GM12878 (cell line): ENCODE results near the gene PHC1. TPM values are rescaled to one million over a fixed set of nuclear protein-coding genes. Genes with fewer than 3 reads are reported as not detected.

ENCODE experiments used
- ATF3 ChIP-seq: IDR thresholded peaks from 2 replicates; pipeline ENCODE4 v1.6.1; 2011; ENCODE audit warnings: low read depth, mild to moderate bottlenecking, low read length, moderate library complexity, borderline replicate concordance; ENCODE audit errors: extremely low read depth
- CBFB ChIP-seq: IDR thresholded peaks from 2 replicates; pipeline ENCODE4 v1.6.1; 2016; ENCODE audit warnings: antibody characterized with exemption, low read depth
- CEBPB ChIP-seq, 2 experiments: fragments of 150-350 bp in 1 of 2; IDR thresholded peaks; 2 replicates each; pipeline ENCODE4 v1.6.1; 2012 to 2014; ENCODE audit warnings: low read depth in 2 of 2, low read length in 2 of 2, borderline replicate concordance in 1 of 2, inconsistent platforms in 1 of 2
- EZH2 ChIP-seq: IDR thresholded peaks from 2 replicates; pipeline ENCODE4 v1.6.1; 2012; ENCODE audit warnings: low read depth, mild to moderate bottlenecking, control low read depth, inconsistent platforms, low read length, borderline replicate concordance; ENCODE audit not compliant: control insufficient read depth
- FOXM1 ChIP-seq: IDR thresholded peaks from 2 replicates; pipeline ENCODE4 v1.6.1; 2012; ENCODE audit warnings: low read depth, mild to moderate bottlenecking, inconsistent platforms, low read length, moderate library complexity
- HDGF ChIP-seq: fragments of 450-650 bp; IDR thresholded peaks from 2 replicates; pipeline ENCODE4 v1.6.1; 2016; ENCODE audit warnings: antibody characterized with exemption
- IRF4 ChIP-seq: IDR thresholded peaks from 2 replicates; pipeline ENCODE4 v1.6.1; 2011; ENCODE audit warnings: low read depth, low read length
- LARP7 ChIP-seq: fragments of 450-650 bp; IDR thresholded peaks from 2 replicates; pipeline ENCODE4 v1.6.1; 2017; ENCODE audit warnings: mild to moderate bottlenecking
- PAX5 ChIP-seq: IDR thresholded peaks from 2 replicates; pipeline ENCODE4 v1.6.1; 2011; ENCODE audit warnings: low read depth, low read length, borderline replicate concordance
- SIN3A ChIP-seq: IDR thresholded peaks from 2 replicates; pipeline ENCODE4 v1.6.1; 2012; ENCODE audit warnings: low read depth, low read length, improper control_type of control experiment
- SMARCA5 ChIP-seq: fragments of 450-650 bp; IDR thresholded peaks from 2 replicates; pipeline ENCODE4 v1.6.1; 2017; ENCODE audit warnings: mild to moderate bottlenecking
- SPI1 ChIP-seq: IDR thresholded peaks from 2 replicates; pipeline ENCODE4 v1.6.1; 2011; ENCODE audit warnings: low read depth, mild to moderate bottlenecking, low read length, moderate library complexity, borderline replicate concordance; ENCODE audit not compliant: insufficient read depth
- ZSCAN29 ChIP-seq: fragments of 450-650 bp; IDR thresholded peaks from 2 replicates; pipeline ENCODE4 v1.6.1; 2017; ENCODE audit warnings: mild to moderate bottlenecking, moderate library complexity
- polyA plus RNA-seq, 11 experiments: library from polyadenylated mRNA; depleted of rRNA in 4 of 11; unstranded in 6 of 11; stranded (reverse) in 5 of 11; fragments of >200 nt; fragmentation: Nextera tagmentation in 4 of 11; fragmentation: Illumina TruSeq in 1 of 11; extraction: Ambion mirVana in 4 of 11; extraction: Trizol in 1 of 11; gene quantifications; 1 replicate in 1 of 11; 2 replicates in 10 of 11; pipeline versions ENCODE4 v1.2.1 to v1.2.3, GENCODE V29; 2011 to 2016; ENCODE audit warnings: inconsistent platforms in 2 of 11, missing spikeins in 2 of 11, low read depth in 1 of 11
- total RNA-seq, 4 experiments: library from RNA; depleted of rRNA in 3 of 4; stranded (reverse); fragments of >200 nt in 3 of 4; fragmentation: Illumina TruSeq in 1 of 4; extraction: Trizol in 1 of 4; gene quantifications; 2 replicates each; pipeline versions ENCODE4 v1.2.1 to v1.2.3, GENCODE V29; 2013 to 2021
- TF ChIP-seq, protein P1 (sequence below): IDR thresholded peaks from 2 replicates; pipeline ENCODE4 v1.6.1; 2011; ENCODE audit warnings: low read depth, low read length, improper control_type of control experiment, borderline replicate concordance
- TF ChIP-seq, protein P2 (sequence below): IDR thresholded peaks from 2 replicates; pipeline ENCODE4 v1.6.1; 2011; ENCODE audit warnings: borderline replicate concordance, low read depth, mild to moderate bottlenecking, moderate library complexity, low read length; ENCODE audit not compliant: insufficient read depth, poor library complexity, severe bottlenecking
- TF ChIP-seq, protein P3 (sequence below): fragments of 450-650 bp; IDR thresholded peaks from 2 replicates; pipeline ENCODE4 v1.6.1; 2017; ENCODE audit warnings: borderline replicate concordance
- TF ChIP-seq, protein P4 (sequence below): fragments of 150-350 bp; IDR thresholded peaks from 2 replicates; pipeline ENCODE4 v1.6.1; 2016; ENCODE audit warnings: low read depth, low read length
- TF ChIP-seq, protein P5 (sequence below): fragments of 450-650 bp; IDR thresholded peaks from 2 replicates; pipeline ENCODE4 v1.6.1; 2017; ENCODE audit warnings: low read depth, mild to moderate bottlenecking, moderate library complexity
- TF ChIP-seq, protein P6 (sequence below): fragments of 150-350 bp; IDR thresholded peaks from 2 replicates; pipeline ENCODE4 v1.6.1; 2014; ENCODE audit warnings: mild to moderate bottlenecking, low read depth, low read length

The PHC1 gene
- total and polyA plus RNA-seq, 10 of the 15 experiments (the other 5 are each of a cell fraction or from before 2014, with no cell fraction given), result 0.50 to 16.3 (median 2.1) TPM

DNA sequence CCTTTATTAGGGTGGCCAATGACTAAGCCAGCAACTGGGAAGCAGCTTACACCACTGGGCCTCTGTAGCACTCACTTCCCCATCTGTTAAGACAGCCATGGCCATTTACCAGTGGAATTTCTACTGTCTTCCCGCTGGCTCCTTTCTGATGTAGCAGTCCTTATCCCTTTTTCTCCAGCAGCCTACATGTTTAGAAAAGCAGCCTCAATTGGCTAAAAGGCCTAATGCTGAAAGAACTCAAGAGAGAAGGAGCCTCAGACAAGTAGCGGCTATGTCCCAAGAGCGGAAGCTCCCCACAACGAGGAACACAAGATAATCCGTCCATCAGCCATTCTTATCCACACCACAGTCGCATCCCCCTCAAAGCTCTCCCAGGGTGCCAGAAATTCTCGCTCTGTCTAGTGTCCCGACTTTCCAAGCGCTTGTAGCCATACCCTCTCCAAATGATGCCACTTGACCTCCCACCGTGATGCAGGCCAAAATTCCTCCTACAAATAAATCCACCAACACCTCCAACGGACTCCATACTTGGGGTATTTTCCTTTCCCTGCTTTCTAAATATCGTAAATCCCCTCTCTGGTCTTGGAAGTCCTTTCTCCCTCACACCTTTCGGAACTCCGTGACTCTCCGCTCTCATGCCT lies 34.5 kb downstream of the PHC1 start (continued):
- TF ChIP-seq, protein P1, sequence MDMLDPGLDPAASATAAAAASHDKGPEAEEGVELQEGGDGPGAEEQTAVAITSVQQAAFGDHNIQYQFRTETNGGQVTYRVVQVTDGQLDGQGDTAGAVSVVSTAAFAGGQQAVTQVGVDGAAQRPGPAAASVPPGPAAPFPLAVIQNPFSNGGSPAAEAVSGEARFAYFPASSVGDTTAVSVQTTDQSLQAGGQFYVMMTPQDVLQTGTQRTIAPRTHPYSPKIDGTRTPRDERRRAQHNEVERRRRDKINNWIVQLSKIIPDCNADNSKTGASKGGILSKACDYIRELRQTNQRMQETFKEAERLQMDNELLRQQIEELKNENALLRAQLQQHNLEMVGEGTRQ, result no peak
- TF ChIP-seq, protein P2, sequence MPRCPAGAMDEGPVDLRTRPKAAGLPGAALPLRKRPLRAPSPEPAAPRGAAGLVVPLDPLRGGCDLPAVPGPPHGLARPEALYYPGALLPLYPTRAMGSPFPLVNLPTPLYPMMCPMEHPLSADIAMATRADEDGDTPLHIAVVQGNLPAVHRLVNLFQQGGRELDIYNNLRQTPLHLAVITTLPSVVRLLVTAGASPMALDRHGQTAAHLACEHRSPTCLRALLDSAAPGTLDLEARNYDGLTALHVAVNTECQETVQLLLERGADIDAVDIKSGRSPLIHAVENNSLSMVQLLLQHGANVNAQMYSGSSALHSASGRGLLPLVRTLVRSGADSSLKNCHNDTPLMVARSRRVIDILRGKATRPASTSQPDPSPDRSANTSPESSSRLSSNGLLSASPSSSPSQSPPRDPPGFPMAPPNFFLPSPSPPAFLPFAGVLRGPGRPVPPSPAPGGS, result no peak
- TF ChIP-seq IRF4 (no peak), FOXM1 (no peak), EZH2 (no peak), LARP7 (0 out of 2 replicates have a peak, but pooled peaks have one; percentile 6), PAX5 (no peak), CEBPB (IDR thresholded peaks at IDR 0.05; ENCODE audit: borderline replicate concordance in 1 of 2, low read depth in 2 of 2, low read length in 2 of 2) (no peak), SPI1 (peak; percentile 65), SIN3A (no peak), HDGF (no peak), ATF3 (no peak), SMARCA5 (no peak), CBFB (0 out of 2 replicates have a peak, but pooled peaks have one; percentile 32), ZSCAN29 (no peak)
- TF ChIP-seq, protein P3, sequence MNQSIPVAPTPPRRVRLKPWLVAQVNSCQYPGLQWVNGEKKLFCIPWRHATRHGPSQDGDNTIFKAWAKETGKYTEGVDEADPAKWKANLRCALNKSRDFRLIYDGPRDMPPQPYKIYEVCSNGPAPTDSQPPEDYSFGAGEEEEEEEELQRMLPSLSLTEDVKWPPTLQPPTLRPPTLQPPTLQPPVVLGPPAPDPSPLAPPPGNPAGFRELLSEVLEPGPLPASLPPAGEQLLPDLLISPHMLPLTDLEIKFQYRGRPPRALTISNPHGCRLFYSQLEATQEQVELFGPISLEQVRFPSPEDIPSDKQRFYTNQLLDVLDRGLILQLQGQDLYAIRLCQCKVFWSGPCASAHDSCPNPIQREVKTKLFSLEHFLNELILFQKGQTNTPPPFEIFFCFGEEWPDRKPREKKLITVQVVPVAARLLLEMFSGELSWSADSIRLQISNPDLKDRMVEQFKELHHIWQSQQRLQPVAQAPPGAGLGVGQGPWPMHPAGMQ, result no peak
- TF ChIP-seq, protein P4, sequence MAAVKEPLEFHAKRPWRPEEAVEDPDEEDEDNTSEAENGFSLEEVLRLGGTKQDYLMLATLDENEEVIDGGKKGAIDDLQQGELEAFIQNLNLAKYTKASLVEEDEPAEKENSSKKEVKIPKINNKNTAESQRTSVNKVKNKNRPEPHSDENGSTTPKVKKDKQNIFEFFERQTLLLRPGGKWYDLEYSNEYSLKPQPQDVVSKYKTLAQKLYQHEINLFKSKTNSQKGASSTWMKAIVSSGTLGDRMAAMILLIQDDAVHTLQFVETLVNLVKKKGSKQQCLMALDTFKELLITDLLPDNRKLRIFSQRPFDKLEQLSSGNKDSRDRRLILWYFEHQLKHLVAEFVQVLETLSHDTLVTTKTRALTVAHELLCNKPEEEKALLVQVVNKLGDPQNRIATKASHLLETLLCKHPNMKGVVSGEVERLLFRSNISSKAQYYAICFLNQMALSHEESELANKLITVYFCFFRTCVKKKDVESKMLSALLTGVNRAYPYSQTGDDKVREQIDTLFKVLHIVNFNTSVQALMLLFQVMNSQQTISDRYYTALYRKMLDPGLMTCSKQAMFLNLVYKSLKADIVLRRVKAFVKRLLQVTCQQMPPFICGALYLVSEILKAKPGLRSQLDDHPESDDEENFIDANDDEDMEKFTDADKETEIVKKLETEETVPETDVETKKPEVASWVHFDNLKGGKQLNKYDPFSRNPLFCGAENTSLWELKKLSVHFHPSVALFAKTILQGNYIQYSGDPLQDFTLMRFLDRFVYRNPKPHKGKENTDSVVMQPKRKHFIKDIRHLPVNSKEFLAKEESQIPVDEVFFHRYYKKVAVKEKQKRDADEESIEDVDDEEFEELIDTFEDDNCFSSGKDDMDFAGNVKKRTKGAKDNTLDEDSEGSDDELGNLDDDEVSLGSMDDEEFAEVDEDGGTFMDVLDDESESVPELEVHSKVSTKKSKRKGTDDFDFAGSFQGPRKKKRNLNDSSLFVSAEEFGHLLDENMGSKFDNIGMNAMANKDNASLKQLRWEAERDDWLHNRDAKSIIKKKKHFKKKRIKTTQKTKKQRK, result no peak
- TF ChIP-seq, protein P5, sequence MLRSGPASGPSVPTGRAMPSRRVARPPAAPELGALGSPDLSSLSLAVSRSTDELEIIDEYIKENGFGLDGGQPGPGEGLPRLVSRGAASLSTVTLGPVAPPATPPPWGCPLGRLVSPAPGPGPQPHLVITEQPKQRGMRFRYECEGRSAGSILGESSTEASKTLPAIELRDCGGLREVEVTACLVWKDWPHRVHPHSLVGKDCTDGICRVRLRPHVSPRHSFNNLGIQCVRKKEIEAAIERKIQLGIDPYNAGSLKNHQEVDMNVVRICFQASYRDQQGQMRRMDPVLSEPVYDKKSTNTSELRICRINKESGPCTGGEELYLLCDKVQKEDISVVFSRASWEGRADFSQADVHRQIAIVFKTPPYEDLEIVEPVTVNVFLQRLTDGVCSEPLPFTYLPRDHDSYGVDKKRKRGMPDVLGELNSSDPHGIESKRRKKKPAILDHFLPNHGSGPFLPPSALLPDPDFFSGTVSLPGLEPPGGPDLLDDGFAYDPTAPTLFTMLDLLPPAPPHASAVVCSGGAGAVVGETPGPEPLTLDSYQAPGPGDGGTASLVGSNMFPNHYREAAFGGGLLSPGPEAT, result no peak
- TF ChIP-seq, protein P6, sequence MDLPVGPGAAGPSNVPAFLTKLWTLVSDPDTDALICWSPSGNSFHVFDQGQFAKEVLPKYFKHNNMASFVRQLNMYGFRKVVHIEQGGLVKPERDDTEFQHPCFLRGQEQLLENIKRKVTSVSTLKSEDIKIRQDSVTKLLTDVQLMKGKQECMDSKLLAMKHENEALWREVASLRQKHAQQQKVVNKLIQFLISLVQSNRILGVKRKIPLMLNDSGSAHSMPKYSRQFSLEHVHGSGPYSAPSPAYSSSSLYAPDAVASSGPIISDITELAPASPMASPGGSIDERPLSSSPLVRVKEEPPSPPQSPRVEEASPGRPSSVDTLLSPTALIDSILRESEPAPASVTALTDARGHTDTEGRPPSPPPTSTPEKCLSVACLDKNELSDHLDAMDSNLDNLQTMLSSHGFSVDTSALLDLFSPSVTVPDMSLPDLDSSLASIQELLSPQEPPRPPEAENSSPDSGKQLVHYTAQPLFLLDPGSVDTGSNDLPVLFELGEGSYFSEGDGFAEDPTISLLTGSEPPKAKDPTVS, result no peak
